Measurements from ENCODE around the gene SCN1A.

SCN1A gene

DNA sequence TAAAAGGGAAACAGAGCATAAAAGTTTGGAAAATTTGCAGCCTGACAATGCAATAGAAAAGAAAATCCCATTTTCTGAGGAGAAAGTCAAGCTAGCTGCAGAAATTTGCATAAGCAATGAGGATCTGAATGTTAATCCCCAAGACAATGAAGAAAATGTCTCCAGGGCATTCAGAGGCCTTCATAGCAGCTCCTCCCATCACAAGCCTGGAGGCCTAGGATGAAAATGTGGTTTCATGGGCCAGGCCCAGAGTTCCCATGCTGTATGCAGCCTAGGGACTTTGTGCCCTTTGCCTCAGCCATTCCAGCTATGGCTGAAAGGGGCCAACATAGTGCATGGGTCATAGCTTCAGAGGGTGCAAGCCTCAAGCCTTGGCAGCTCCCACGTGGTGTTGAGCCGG is 10.3 kb upstream of the SCN1A start:
- DNase-seq (ENCODE audit: extremely low spot score), result no peak
- POLR2A ChIA-PET, result no interaction called here
- TF ChIP-seq, protein P1, sequence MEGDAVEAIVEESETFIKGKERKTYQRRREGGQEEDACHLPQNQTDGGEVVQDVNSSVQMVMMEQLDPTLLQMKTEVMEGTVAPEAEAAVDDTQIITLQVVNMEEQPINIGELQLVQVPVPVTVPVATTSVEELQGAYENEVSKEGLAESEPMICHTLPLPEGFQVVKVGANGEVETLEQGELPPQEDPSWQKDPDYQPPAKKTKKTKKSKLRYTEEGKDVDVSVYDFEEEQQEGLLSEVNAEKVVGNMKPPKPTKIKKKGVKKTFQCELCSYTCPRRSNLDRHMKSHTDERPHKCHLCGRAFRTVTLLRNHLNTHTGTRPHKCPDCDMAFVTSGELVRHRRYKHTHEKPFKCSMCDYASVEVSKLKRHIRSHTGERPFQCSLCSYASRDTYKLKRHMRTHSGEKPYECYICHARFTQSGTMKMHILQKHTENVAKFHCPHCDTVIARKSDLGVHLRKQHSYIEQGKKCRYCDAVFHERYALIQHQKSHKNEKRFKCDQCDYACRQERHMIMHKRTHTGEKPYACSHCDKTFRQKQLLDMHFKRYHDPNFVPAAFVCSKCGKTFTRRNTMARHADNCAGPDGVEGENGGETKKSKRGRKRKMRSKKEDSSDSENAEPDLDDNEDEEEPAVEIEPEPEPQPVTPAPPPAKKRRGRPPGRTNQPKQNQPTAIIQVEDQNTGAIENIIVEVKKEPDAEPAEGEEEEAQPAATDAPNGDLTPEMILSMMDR (IDR thresholded peaks at IDR 0.05; ENCODE audit: control extremely low read depth, extremely low read depth, low read depth, missing control alignments), result no peak
- CTCF ChIA-PET, result interaction anchor here (1.0 to 3.0 kb wide), 2 partner anchors 10 to 22 kb away, joined by 3 to 22 read pairs; partner anchors contain the start of gene SCN1A

DNA sequence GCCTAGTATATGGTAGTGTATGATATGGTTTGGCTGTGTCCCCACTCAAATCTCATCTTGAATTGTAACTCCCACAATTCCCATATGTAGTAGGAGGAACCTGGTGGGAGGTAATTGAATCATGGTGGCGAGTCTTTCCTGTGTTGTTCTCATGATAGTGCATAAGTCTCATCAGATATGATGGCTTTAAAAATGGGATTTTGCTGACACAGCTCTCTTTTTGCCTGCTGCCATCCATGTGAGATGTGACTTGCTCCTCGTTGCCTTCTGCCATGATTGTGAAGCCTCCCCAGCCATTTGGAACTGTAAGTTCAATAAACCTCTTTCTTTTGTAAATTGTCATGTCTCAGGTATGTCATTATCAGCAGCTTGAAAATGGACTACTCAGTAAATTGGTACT is 9.5 kb upstream of the SCN1A start:
- DNase-seq (ENCODE audit: extremely low spot score), result no peak
- TF ChIP-seq, protein P1 (IDR thresholded peaks at IDR 0.05; ENCODE audit: control extremely low read depth, extremely low read depth, low read depth, missing control alignments), result no peak
- ChIA-PET CTCF (interaction anchor here (3.0 kb wide), 1 partner anchor 9 kb away, joined by 22 read pairs; the partner anchor contains the start of gene SCN1A), POLR2A (no interaction called here)

DNA sequence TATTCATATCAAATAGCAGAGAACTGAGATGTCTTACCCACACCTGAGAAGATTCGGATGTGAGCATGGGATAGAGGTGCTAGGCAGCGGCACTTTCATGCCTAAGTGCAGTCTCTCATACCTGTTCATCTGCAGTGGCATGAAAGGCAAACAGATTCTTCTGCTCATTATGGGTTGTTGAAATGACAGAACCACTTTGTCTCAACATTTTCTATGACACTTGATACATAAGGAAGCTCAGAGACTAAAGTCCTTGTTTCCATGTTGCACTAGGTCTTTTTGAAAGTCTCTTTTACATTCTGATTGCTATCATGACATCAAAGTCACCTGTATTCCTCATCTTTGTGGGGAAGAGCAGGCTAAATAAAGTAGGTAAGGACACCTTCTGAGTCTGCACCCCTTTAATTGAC is 8.0 kb upstream of the SCN1A start:
- ChIA-PET POLR2A (no interaction called here), CTCF (no interaction called here)
- DNase-seq (ENCODE audit: extremely low spot score), result no peak
- TF ChIP-seq, protein P1 (IDR thresholded peaks at IDR 0.05; ENCODE audit: control extremely low read depth, extremely low read depth, low read depth, missing control alignments), result no peak

DNA sequence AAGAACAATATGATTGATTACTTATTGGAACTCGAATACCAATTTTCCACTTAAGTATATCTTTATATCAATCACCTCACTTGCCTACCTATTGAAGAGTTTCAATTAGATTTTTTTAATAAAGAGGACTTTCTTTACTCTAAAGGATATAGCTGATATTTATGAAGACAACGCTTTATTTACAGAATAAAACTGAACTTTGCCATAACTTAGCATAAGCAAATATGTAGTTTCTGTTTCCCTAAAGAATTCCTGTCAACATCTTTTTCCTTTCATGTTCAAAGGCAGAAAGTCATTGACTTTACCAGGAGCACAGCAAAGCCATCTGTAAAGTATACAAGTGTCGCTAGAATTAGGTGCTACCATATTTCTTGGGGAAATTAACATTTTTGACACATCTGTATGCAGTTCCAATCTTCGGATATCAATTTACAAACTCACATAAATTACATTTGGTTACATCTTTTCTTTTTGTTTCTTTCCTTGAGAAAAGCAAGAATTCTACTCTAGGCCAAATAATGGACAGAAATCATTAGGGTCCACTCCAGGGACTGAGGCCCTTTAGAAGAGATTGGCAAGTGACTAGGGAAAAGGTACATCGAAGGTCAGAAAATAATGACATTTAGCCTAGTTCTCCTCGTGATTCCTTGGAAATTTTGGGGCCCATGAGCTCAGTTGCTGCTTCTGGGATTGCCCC is 7.5 kb upstream of the SCN1A start:
- POLR2A ChIA-PET, result no interaction called here
- CTCF ChIA-PET, result interaction anchor here (0.8 kb wide), 1 partner anchor 8 kb away, joined by 3 read pairs; no protein-coding TSS in a partner anchor

DNA sequence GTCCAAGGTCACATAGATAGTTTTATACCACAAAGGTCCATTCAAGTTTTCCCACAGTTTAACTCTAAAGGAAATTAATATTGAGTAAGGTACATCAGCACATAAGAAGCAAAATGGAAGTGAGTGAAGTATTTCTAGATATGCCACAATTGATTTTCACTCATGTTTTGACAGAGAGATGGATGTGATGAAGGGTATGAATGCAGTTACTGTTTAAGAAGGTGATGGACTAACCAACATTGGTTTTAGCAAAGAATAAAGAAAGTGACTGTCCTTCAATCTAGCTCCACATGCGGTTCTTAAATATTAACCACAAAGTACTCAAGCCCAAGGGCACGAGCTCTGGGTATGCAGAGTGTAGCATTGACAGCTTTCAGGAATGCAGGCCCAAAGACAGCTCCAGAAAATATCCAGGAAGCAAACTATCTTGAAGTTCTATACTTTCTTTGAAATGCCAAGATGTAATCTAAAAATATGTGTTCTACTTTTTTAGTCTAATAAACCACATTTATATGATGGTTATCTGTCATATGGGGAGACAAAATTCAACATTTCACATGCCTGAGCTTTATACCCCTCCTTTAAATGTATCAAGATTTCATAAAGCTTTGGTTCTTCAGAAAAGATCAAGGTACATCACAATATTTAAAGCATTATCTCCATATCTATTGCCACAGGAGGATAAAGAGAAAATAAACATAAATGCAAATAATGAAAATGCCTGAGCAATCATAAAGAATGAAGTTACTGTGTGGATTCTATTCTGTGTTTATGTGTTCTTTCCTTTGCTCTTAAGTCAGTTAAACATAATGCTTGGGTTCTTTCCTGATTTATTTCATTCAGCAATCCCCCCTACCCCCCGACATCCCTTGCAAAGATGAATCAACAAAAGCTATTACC is 6.7 kb upstream of the SCN1A start:
- TF ChIP-seq, protein P1 (IDR thresholded peaks at IDR 0.05; ENCODE audit: control extremely low read depth, extremely low read depth, low read depth, missing control alignments), result no peak
- DNase-seq (ENCODE audit: extremely low spot score), result no peak
- ChIA-PET CTCF (interaction anchor here (0.8 kb wide), 1 partner anchor 9 kb away, joined by 3 read pairs; no protein-coding TSS in a partner anchor), POLR2A (no interaction called here)

More for the DNA sequence above, 7.5 kb upstream of the SCN1A start:
- TF ChIP-seq, protein P1 (IDR thresholded peaks at IDR 0.05; ENCODE audit: control extremely low read depth, extremely low read depth, low read depth, missing control alignments), result no peak
- no peak for DNase-seq (ENCODE audit: extremely low spot score)

DNA sequence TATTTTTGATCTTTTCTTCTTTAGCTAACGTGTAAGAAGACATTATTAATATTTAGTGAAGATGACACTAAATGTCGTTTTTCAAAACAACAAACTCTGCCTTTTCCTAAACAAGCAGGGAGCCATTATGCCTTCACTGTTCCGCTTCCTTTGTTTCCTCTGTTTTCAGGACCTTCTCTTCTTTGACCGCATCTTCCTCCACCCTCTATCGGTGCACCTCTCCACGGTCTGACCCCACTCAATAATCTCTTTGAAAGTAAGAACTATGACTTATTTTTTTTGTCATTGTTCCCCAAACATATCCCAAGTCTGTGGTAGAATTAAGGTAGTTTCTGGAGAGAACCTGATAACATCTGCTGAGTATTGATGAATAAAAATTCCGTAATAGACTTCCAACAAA is 5.8 kb upstream of the SCN1A start:
- POLR2A ChIA-PET, result no interaction called here
- TF ChIP-seq, protein P1 (IDR thresholded peaks at IDR 0.05; ENCODE audit: control extremely low read depth, extremely low read depth, low read depth, missing control alignments), result no peak
- no peak for DNase-seq (ENCODE audit: extremely low spot score)
- CTCF ChIA-PET, result no interaction called here
